SKM-1 (cell line): Measurements from ENCODE around the gene LMBR1.
"Not testable (repeated sequence)": the region's sequence is repeated elsewhere in the genome, so short reads cannot be mapped to it uniquely, and the experiment has no call there.

Experiments
- DNase-seq: peaks from one replicate; lab custom pipeline; 2025; ENCODE audit not compliant: unreplicated experiment; lab: John Stamatoyannopoulos, UW

LMBR1 gene

GRCh38 chr7:156892821-156893706 lies at the start of gene LMBR1:
LMBR1 (minus strand) TSS chr7:156893183; CDS start chr7:156892993, 190 bp downstream.
- DNase-seq = peak; percentile 65

- DNase-seq = no peak
Observed at GRCh38 chr7:156942708-156943090, 49.7 kb upstream of the LMBR1 start.

GRCh38 chr7:156941393-156942182 lies 48.6 kb upstream of the LMBR1 start:
- DNase-seq = no peak

- DNase-seq = no peak
Observed at GRCh38 chr7:156940421-156941122, 47.6 kb upstream of the LMBR1 start.

GRCh38 chr7:156936766-156937165 lies 43.8 kb upstream of the LMBR1 start:
- DNase-seq = not testable (repeated sequence)

GRCh38 chr7:156935250-156935649 lies 42.3 kb upstream of the LMBR1 start:
- no peak for DNase-seq

GRCh38 chr7:156932006-156932405 lies 39.0 kb upstream of the LMBR1 start:
- no peak for DNase-seq

- no peak for DNase-seq
Observed at GRCh38 chr7:156929789-156930539, 37.0 kb upstream of the LMBR1 start.

- no peak for DNase-seq
Observed at GRCh38 chr7:156928406-156928747, 35.4 kb upstream of the LMBR1 start.

GRCh38 chr7:156927571-156928405 lies 34.8 kb upstream of the LMBR1 start:
- DNase-seq = no peak

- DNase-seq = not testable (repeated sequence)
Observed at GRCh38 chr7:156925821-156926220, 32.8 kb upstream of the LMBR1 start.

- DNase-seq = not testable (repeated sequence)
Observed at GRCh38 chr7:156922304-156922703, 29.3 kb upstream of the LMBR1 start.

- not testable (repeated sequence) for DNase-seq
Observed at GRCh38 chr7:156920487-156921373, 27.7 kb upstream of the LMBR1 start.

GRCh38 chr7:156920076-156920475 lies 27.1 kb upstream of the LMBR1 start:
- no peak for DNase-seq

GRCh38 chr7:156919132-156919713 lies 26.2 kb upstream of the LMBR1 start:
- DNase-seq = no peak

GRCh38 chr7:156918635-156919034 lies 25.7 kb upstream of the LMBR1 start:
- no peak for DNase-seq

GRCh38 chr7:156909574-156910252 lies 16.7 kb upstream of the LMBR1 start:
- DNase-seq = not testable (repeated sequence)

- DNase-seq = no peak
Observed at GRCh38 chr7:156907656-156908055, 14.7 kb upstream of the LMBR1 start.
